ENCODE measurements around the gene ITIH2. TPM values are rescaled to one million over a fixed set of nuclear protein-coding genes. Genes with fewer than 3 reads are reported as not detected.

ITIH2 gene
- total and polyA plus RNA-seq, 12 donors: not detected

DNA sequence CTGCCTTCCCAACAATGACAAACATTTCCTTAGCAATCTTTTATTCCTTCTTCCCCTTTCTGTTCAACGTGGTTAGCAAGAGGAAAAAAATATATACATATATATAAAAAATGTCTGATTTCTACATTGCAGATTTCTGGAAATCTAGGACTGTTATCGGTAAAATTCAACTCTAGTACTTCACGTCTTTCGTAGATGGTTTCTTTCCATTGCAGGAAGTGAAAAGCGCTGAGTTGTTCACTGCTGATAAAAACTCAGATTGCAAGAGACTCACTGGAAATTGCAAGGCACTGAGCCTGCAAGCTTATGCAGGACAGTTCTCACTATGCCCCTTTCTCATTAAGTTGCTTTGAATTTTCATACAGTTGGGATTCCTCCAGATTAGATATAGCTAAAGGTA is 60.8 kb downstream of the ITIH2 start:
- 65 to 67% methylated on average over 5 of the region's 5 CpGs for WGBS, 2 donors
- peaks cover 0 to 100% (median 78%) of the 10 kb centered on the region in 9 donors for H3K36me3 ChIP-seq
- H3K27me3 ChIP-seq: no peaks in the 10 kb centered on the region
- peak overlapping the region in 1 of 10 donors; percentile 32 for H3K27ac ChIP-seq
- intact Hi-C loops (cut with DNase I): no loop called here
- H3K4me1 ChIP-seq: peaks cover 0 to 14% (median 0%) of the 10 kb centered on the region in 9 donors
- ATAC-seq: no peak
- no peaks in the 10 kb centered on the region for H3K9me3 ChIP-seq
- TF ChIP-seq, protein P1, sequence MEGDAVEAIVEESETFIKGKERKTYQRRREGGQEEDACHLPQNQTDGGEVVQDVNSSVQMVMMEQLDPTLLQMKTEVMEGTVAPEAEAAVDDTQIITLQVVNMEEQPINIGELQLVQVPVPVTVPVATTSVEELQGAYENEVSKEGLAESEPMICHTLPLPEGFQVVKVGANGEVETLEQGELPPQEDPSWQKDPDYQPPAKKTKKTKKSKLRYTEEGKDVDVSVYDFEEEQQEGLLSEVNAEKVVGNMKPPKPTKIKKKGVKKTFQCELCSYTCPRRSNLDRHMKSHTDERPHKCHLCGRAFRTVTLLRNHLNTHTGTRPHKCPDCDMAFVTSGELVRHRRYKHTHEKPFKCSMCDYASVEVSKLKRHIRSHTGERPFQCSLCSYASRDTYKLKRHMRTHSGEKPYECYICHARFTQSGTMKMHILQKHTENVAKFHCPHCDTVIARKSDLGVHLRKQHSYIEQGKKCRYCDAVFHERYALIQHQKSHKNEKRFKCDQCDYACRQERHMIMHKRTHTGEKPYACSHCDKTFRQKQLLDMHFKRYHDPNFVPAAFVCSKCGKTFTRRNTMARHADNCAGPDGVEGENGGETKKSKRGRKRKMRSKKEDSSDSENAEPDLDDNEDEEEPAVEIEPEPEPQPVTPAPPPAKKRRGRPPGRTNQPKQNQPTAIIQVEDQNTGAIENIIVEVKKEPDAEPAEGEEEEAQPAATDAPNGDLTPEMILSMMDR (IDR thresholded peaks at IDR 0.05): no peak
- DNase-seq: no peak
- H3K4me3 ChIP-seq: no peak overlapping the region

DNA sequence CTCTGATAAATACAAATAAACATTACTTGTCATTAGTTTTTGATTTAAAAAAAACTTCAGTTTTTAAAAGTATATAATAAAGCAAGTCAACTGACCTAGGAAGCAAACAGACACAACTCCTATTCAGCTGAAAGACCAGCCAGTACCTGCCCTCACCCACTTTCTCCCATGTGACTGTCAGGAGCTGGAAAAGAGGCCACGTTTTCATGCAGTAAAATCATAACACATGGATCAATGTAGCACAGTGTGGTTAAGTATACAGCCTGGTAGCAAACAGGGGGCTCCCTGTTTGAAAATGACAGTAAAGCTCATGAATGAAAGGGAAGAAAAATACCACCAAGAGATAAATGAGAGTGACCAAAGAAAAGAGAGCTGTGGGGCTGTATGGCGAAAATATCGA is 63.1 kb downstream of the ITIH2 start:
- TF ChIP-seq, protein P1 (IDR thresholded peaks at IDR 0.05): no peak
- DNase-seq: no peak
- peaks cover 0 to 100% (median 59%) of the 10 kb centered on the region in 9 donors for H3K36me3 ChIP-seq

DNA sequence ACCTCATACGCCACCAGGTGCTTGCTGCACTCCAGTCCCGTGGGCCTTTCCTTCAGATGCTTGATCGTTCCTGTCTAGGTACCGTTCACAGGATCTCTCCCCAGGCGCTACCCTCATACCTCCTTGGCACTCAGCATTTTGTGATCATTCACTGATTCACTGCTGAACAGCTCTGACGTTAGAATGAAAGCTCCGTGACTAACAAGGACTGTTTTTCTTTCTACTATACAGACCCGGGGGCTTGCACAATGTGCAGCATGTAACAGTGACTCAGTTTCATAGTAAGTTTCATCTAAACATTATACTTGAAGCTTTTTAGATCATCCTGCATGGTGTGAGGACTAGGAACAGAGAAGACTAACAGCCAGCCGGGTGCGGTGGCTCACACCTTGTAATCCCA is 64.1 kb downstream of the ITIH2 start:
- WGBS, 2 donors: 94% methylated on average over 10 of the region's 10 CpGs
- H3K4me1 ChIP-seq: peaks cover 0 to 14% (median 0%) of the 10 kb centered on the region in 9 donors
- TF ChIP-seq, protein P1 (IDR thresholded peaks at IDR 0.05): no peak
- intact Hi-C loops (cut with DNase I): no loop called here
- no peak overlapping the region for H3K27ac ChIP-seq
- ATAC-seq (no peak), DNase-seq (no peak)
- H3K27me3 ChIP-seq: no peaks in the 10 kb centered on the region
- no peak overlapping the region for H3K4me3 ChIP-seq
- H3K36me3 ChIP-seq: peaks cover 0 to 100% (median 55%) of the 10 kb centered on the region in 9 donors
- H3K9me3 ChIP-seq: no peaks in the 10 kb centered on the region

More for the DNA sequence above, 63.1 kb downstream of the ITIH2 start:
- Histone ChIP-seq H3K27ac (no peak overlapping the region), H3K4me1 (peaks cover 0 to 14% (median 0%) of the 10 kb centered on the region in 9 donors), H3K9me3 (no peaks in the 10 kb centered on the region), H3K4me3 (no peak overlapping the region), H3K27me3 (no peaks in the 10 kb centered on the region)
- intact Hi-C loops (cut with DNase I): no loop called here
- 89 to 93% methylated on average over 3 of the region's 3 CpGs for WGBS, 2 donors
- ATAC-seq: no peak

DNA sequence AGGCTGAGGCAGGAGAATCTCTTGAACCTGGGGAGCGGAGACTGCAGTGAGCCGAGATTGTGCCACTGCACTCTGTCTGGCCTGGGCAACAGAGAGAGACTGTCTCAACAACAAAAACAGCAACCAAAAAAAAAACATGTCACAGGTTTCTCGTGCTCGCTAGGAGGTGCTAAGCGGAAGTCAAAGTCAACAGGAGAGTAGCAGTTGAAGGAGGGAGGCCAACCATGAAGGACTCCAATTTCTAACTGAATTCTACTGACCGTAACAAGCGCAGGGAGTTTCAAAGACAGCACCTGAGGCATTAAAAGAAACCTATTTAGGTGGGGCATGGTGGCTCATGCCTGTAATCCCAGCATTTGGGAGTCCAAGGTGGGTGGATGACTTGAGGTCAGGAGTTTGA is 65.3 kb downstream of the ITIH2 start:
- no peak for ATAC-seq
- WGBS, 2 donors: 96% methylated on average over 7 of the region's 7 CpGs
- peaks cover 0 to 100% (median 43%) of the 10 kb centered on the region in 9 donors for H3K36me3 ChIP-seq

More for the DNA sequence above, 65.3 kb downstream of the ITIH2 start:
- no peak for DNase-seq
- intact Hi-C loops (cut with DNase I): no loop called here
- Histone ChIP-seq H3K4me3 (no peak overlapping the region), H3K9me3 (no peaks in the 10 kb centered on the region), H3K27me3 (no peaks in the 10 kb centered on the region), H3K27ac (no peak overlapping the region), H3K4me1 (peaks cover 0 to 10% (median 0%) of the 10 kb centered on the region in 9 donors)
- TF ChIP-seq, protein P1 (IDR thresholded peaks at IDR 0.05): no peak
